T-helper 2 cell treated with Interferon-gamma antibody and Interleukin-4, amounts not matched to agents 100 ng/mL and 5 ng/mL, for 36 hours (primary cell): ENCODE results near the gene SPRYD4. TPM values are rescaled to one million over a fixed set of nuclear protein-coding genes. Genes with fewer than 3 reads are reported as not detected.

Experiments used
- intact Hi-C: fragments of 100-400 bp; cut with micrococcal nuclease; formaldehyde crosslinking; loops from one replicate; pipeline ENCODE4 v1.15.1; 2023
- total RNA-seq: library from RNA; stranded (reverse); gene quantifications from 2 replicates; pipeline ENCODE4 v1.2.3, GENCODE V29; 2022

The SPRYD4 gene
- total RNA-seq, 1 donor from 2014 or later, result 4.4 TPM

- intact Hi-C loops, result loop anchor here (2.0 kb wide), 1 partner anchor 52 kb away; no protein-coding TSS in a partner anchor
These were observed 52.1 kb downstream of the SPRYD4 start for GRCh38 chr12:56520506-56520905.

- intact Hi-C loops, result loop anchor here (2.0 kb wide), 1 partner anchor 52 kb away; no protein-coding TSS in a partner anchor
These were observed 52.8 kb downstream of the SPRYD4 start for GRCh38 chr12:56521209-56521589.

- intact Hi-C loops, result loop anchor here (2.0 kb wide), 1 partner anchor 51 kb away; no protein-coding TSS in a partner anchor
These were observed 53.4 kb downstream of the SPRYD4 start, which contains the start of gene RBMS2 for GRCh38 chr12:56521590-56522371. Gene RBMS2 (plus strand): TSS chr12:56521820. CDS start chr12:56522024, 204 bp downstream.

GRCh38 chr12:56522411-56523193 lies 54.2 kb downstream of the SPRYD4 start:
- intact Hi-C loops, result no loop called here

GRCh38 chr12:56528846-56529245 lies 60.5 kb downstream of the SPRYD4 start:
- intact Hi-C loops, result no loop called here

Other genes with a start within 250 kb of the SPRYD4 start
- 31.7 and 32.7 TPM in 2 replicates for gene RNF41, start 246.7 kb upstream of the SPRYD4 start, total RNA-seq
- 67.9 and 68.5 TPM in 2 replicates for gene NABP2, start 244.2 kb upstream of the SPRYD4 start, total RNA-seq
- 0.86 and 1.0 TPM in 2 replicates for gene SLC39A5, start 238.5 kb upstream of the SPRYD4 start, total RNA-seq
- gene ANKRD52, start 210.2 kb upstream of the SPRYD4 start, total RNA-seq, result 55.3 and 56.1 TPM in 2 replicates
- gene COQ10A, start 201.6 kb upstream of the SPRYD4 start, total RNA-seq, result 18.6 and 19.3 TPM in 2 replicates
- 242 TPM in 2 replicates for gene CS, start 168.2 kb upstream of the SPRYD4 start, total RNA-seq
- 129 and 139 TPM in 2 replicates for gene CNPY2, start 152.6 kb upstream of the SPRYD4 start, total RNA-seq
- 47.4 and 51.6 TPM in 2 replicates for gene PAN2, start 134.6 kb upstream of the SPRYD4 start, total RNA-seq
- 8.6 and 10.1 TPM in 2 replicates for gene IL23A, start 129.7 kb upstream of the SPRYD4 start, total RNA-seq
- 159 and 164 TPM in 2 replicates for gene STAT2, start 108.5 kb upstream of the SPRYD4 start, total RNA-seq
- gene APOF, start 105.7 kb upstream of the SPRYD4 start, total RNA-seq, result not detected in 2 replicates
- gene TIMELESS, start 19.2 kb upstream of the SPRYD4 start, total RNA-seq, result 56.1 and 56.9 TPM in 2 replicates
- not detected in 2 replicates for gene MIP, start 13.9 kb upstream of the SPRYD4 start, total RNA-seq
- gene GLS2, start 19.6 kb downstream of the SPRYD4 start, total RNA-seq, result 0.55 and 0.89 TPM in 2 replicates
- 6.4 and 8.7 TPM in 2 replicates for gene RBMS2, start 53.2 kb downstream of the SPRYD4 start, total RNA-seq
- gene BAZ2A, start 161.7 kb downstream of the SPRYD4 start, total RNA-seq, result 98.2 and 101 TPM in 2 replicates
- 509 and 518 TPM in 2 replicates for gene ATP5F1B, start 177.4 kb downstream of the SPRYD4 start, total RNA-seq
- gene PTGES3, start 219.7 kb downstream of the SPRYD4 start, total RNA-seq, result 251 and 260 TPM in 2 replicates